Measurements from ENCODE around the gene DUT.

Gene DUT

DNA sequence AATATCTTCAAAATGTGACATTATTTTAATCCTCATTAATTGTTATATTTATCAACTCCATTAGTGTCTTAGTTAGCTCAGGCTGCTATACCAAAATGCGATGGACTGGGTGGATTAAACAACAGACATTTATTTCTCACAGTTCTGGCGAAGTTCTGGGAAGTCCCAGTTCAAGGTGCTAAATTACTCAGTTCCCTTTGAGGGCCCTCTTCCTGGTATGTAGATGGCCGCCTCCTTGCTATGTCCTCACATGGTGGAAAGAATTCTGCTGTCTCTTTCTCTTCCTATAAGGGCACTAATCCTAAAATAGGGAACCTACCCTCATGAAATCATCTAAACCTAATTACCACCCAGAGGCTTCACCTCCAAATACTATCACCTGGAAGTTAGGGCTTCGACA is 38.8 kb upstream of the DUT start:
- no peak for DNase-seq (ENCODE audit: low spot score)
- no peak overlapping the region for H3K27ac ChIP-seq
- TF ChIP-seq, protein P1, sequence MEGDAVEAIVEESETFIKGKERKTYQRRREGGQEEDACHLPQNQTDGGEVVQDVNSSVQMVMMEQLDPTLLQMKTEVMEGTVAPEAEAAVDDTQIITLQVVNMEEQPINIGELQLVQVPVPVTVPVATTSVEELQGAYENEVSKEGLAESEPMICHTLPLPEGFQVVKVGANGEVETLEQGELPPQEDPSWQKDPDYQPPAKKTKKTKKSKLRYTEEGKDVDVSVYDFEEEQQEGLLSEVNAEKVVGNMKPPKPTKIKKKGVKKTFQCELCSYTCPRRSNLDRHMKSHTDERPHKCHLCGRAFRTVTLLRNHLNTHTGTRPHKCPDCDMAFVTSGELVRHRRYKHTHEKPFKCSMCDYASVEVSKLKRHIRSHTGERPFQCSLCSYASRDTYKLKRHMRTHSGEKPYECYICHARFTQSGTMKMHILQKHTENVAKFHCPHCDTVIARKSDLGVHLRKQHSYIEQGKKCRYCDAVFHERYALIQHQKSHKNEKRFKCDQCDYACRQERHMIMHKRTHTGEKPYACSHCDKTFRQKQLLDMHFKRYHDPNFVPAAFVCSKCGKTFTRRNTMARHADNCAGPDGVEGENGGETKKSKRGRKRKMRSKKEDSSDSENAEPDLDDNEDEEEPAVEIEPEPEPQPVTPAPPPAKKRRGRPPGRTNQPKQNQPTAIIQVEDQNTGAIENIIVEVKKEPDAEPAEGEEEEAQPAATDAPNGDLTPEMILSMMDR (IDR thresholded peaks at IDR 0.05) = no peak
- no peak overlapping the region for H3K4me3 ChIP-seq

GRCh38 chr15:48297668-48298067 is 33.6 kb upstream of the DUT start:
- Histone ChIP-seq H3K27ac (no peak overlapping the region), H3K4me3 (no peak overlapping the region)
- DNase-seq (ENCODE audit: low spot score) = no peak
- TF ChIP-seq, protein P1 (IDR thresholded peaks at IDR 0.05) = no peak

GRCh38 chr15:48298914-48299313 is 32.3 kb upstream of the DUT start:
- TF ChIP-seq, protein P1 (IDR thresholded peaks at IDR 0.05) = no peak
- DNase-seq (ENCODE audit: low spot score) = no peak
- Histone ChIP-seq H3K4me3 (no peak overlapping the region), H3K27ac (no peak overlapping the region)

DNA sequence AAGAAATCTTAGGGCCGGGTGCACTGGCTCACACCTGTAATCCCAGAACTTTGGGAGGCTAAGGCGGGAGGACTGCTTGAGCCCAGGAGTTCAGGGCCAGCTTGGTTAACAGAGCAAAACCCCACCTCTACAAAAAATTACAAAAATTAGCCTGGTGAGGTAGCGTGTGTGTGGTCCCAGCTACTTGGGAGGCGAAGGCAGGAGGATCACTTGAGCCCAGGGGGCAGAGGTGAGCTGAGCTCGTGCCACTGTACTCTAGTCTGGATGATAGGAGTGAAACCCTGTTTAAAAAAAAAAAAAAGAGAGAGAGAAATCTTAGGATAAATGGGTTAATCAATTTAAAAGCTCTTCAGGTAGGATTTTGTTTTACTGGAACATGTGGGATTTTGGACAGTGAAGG is 31.2 kb upstream of the DUT start:
- TF ChIP-seq, protein P1 (IDR thresholded peaks at IDR 0.05) = no peak
- H3K4me3 ChIP-seq = no peak overlapping the region
- DNase-seq (ENCODE audit: low spot score) = no peak
- no peak overlapping the region for H3K27ac ChIP-seq

- no peak for DNase-seq (ENCODE audit: low spot score)
- Histone ChIP-seq H3K27ac (no peak overlapping the region), H3K4me3 (no peak overlapping the region)
- TF ChIP-seq, protein P1 (IDR thresholded peaks at IDR 0.05) = no peak
Measured at GRCh38 chr15:48304398-48304797, 26.8 kb upstream of the DUT start.

DNA sequence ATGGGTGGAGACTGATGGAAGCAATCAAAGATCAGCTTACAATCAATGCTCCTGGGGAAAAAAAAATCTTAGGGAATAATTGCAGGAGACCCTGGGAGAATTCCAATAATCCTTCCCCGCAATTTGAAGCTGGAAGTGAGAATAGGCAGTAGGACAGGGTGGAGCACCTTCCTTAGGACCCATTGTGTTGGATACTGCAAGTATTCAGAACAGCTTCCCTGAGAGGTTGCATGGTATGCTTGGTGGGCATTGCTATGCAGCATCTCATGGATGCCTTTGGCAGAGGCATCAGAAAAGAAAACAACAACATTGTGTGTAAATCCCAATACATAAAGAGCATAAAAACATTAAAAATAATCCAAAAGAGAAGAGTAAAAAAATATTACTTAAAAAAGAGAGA is 24.6 kb upstream of the DUT start:
- TF ChIP-seq, protein P1 (IDR thresholded peaks at IDR 0.05) = no peak
- H3K4me3 ChIP-seq = no peak overlapping the region
- no peak for DNase-seq (ENCODE audit: low spot score)
- no peak overlapping the region for H3K27ac ChIP-seq

DNA sequence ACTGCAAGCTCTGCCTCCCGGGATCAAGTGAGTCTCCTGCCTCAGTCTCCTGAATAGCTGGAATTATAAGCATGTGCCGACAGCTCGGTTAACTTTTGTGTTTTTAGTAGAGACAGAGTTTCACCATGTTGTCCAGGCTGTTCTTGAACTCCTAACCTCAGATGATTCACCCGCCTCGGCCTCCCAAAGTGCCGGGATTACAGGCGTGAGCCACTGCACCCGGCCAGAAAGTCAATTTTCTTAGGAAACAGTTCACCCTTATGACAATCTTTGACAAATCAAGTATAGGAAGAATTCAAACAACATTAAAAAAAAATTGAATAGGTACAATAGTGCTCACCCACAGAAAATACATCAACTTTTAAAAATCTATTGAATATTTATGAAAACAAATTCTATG is 23.6 kb upstream of the DUT start:
- TF ChIP-seq, protein P1 (IDR thresholded peaks at IDR 0.05) = no peak
- Histone ChIP-seq H3K4me3 (no peak overlapping the region), H3K27ac (no peak overlapping the region)
- no peak for DNase-seq (ENCODE audit: low spot score)

Data from coronary artery (tissue), 2 donors.